ENCODE results near the gene ITPA.

DNA sequence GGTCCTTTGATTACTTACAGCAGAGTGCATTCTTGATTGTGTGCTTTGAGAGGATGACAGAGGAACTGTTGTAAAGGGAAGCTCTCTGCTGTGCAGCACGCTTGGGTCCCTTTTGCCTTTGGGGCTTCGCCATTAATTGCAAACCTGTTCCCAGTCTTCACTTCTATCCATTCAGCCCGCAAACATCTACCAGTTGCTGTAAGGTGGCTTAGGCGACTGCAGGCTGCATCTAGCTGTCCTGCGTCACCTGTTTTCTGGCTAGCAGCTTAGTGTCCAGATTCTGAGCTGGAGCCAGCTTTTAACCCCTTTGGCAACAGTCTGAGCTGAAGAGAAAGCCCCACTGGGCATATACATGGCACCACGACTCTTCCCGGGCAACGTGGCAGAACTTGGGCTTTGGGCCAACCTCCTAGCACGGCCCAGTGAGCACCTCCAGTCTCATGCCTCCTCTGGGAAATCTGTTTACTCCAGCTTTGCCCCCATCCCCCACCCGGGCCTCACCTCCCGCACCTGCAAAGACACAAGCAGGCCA is 47.2 kb upstream of the ITPA start:
- no peak for TF ChIP-seq EZH2 (IDR thresholded peaks at IDR 0.05; ENCODE audit: borderline replicate concordance, control insufficient read depth, low read depth, low read length)
- TF ChIP-seq CEBPB (IDR thresholded peaks at IDR 0.05; ENCODE audit: borderline replicate concordance in 1 of 2, low read depth in 2 of 2, low read length in 2 of 2) = no peak
- TF ChIP-seq, protein P1, sequence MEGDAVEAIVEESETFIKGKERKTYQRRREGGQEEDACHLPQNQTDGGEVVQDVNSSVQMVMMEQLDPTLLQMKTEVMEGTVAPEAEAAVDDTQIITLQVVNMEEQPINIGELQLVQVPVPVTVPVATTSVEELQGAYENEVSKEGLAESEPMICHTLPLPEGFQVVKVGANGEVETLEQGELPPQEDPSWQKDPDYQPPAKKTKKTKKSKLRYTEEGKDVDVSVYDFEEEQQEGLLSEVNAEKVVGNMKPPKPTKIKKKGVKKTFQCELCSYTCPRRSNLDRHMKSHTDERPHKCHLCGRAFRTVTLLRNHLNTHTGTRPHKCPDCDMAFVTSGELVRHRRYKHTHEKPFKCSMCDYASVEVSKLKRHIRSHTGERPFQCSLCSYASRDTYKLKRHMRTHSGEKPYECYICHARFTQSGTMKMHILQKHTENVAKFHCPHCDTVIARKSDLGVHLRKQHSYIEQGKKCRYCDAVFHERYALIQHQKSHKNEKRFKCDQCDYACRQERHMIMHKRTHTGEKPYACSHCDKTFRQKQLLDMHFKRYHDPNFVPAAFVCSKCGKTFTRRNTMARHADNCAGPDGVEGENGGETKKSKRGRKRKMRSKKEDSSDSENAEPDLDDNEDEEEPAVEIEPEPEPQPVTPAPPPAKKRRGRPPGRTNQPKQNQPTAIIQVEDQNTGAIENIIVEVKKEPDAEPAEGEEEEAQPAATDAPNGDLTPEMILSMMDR (IDR thresholded peaks at IDR 0.05 in 2 of 3, conservative IDR thresholded peaks at IDR 0.05 in 1 of 3; ENCODE audit: control insufficient read depth in 2 of 3, extremely low read depth in 1 of 3, insufficient read depth in 1 of 3, low read depth in 3 of 3, low read length in 3 of 3) = no peak
- TF ChIP-seq PRDM15 (CRISPR knock-in tag; IDR thresholded peaks at IDR 0.05) = no peak
- TF ChIP-seq CBX3 (IDR thresholded peaks at IDR 0.05; ENCODE audit: borderline replicate concordance, low read depth) = no peak
- TF ChIP-seq, protein P2, sequence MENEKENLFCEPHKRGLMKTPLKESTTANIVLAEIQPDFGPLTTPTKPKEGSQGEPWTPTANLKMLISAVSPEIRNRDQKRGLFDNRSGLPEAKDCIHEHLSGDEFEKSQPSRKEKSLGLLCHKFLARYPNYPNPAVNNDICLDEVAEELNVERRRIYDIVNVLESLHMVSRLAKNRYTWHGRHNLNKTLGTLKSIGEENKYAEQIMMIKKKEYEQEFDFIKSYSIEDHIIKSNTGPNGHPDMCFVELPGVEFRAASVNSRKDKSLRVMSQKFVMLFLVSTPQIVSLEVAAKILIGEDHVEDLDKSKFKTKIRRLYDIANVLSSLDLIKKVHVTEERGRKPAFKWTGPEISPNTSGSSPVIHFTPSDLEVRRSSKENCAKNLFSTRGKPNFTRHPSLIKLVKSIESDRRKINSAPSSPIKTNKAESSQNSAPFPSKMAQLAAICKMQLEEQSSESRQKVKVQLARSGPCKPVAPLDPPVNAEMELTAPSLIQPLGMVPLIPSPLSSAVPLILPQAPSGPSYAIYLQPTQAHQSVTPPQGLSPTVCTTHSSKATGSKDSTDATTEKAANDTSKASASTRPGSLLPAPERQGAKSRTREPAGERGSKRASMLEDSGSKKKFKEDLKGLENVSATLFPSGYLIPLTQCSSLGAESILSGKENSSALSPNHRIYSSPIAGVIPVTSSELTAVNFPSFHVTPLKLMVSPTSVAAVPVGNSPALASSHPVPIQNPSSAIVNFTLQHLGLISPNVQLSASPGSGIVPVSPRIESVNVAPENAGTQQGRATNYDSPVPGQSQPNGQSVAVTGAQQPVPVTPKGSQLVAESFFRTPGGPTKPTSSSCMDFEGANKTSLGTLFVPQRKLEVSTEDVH (IDR thresholded peaks at IDR 0.05; ENCODE audit: low read depth, partially characterized antibody) = no peak
- no peak for TF ChIP-seq JUNB (IDR thresholded peaks at IDR 0.05)
- no peak for TF ChIP-seq POLR2AphosphoS5 (IDR thresholded peaks at IDR 0.05; ENCODE audit: low read length)
- TF ChIP-seq GABPA (IDR thresholded peaks at IDR 0.05; ENCODE audit: low read depth) = no peak
- TF ChIP-seq HDAC2 (IDR thresholded peaks at IDR 0.05) = no peak
- TF ChIP-seq BHLHE40 (IDR thresholded peaks at IDR 0.05; ENCODE audit: borderline replicate concordance in 1 of 2, low read depth in 2 of 2, low read length in 1 of 2) = no peak
